Measurements from ENCODE around the gene S100A8.

Gene S100A8

DNA sequence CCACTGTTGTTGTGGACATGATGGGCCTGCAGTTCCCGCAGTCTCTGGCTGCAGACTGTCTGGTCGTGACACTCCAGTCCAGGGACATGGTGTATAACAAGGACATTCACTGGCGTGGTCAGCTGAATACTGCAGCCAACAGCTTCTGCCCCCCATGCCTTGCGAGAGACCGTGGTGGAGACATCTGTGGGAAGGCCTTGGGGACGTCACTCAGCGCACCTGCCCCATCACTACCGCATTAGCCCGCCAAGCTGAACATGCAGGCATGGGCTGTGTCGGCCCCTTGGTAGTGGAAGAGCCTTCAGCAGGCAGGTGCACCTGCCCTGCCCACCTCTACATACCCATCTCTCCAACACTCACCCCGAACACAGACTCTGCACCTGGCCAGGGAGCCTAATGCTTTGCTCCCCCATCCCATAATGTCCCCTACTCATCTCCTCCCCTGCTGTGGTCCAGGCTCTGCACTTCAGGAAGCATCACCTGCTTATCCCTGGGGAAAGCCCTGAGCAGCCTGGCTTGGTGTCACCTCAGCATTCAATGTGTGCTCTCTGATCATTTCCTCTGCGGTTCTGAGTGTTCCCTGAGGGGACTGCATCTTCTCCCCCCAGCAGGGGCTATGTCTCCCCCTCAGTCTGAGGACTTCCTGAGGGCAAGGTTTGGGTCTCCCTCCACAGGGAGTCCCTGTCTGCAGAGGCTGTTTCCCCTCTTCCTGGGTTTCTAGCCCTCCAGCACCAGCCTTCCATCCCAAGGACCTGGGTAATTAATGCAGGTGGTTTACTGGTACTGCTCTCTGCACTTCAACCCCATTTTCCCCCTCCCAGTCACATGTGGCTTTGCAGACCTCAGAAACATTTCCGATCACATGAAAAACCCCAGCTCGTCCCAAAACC lies 45.4 kb downstream of the S100A8 start:
- no peak for DNase-seq (ENCODE audit: low read depth)

GRCh38 chr1:153344718-153345025 lies 46.2 kb downstream of the S100A8 start:
- DNase-seq (ENCODE audit: low read depth) = no peak

DNA sequence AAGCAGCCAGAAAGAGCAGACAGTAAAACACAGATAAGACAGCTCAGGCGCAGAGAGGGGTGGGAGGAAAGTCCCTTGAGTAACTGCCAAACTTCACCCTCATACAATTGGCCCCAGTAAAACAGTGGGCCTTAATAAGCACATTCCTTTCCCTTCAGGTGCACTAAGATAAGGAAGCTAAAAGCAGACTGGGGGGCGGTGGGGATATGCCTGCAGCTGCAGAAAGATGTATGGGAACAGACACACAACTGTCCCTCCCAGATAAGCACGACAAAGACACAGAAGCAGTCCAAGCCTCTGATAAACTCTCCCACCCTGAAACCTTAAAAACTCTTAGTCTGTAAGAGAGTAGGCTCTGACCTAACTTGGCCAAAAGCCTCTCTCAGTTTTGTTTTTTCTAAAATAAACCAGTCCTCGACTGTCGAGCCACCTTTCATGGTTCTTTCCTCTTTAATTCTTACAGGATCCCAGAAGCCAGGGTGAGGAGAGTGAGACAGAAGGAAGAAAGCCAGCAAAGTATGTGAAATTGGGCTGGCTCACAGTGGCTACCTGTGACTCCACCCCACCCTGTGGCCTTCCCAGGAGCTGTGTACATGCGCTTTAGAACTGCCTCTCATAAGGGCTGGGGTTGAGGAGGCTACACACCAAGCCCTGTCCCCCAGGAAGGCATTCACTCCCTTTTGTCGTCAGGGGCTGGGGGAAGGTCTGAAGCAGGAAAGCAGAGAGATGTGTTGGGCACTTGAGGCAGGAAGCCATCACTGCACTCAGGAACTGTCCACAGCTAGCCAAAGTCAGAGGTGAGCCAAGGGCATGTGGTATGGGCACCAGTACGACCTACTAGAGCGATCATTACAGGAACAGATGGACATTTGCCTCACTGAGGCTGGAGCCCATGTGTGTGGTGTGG lies 46.8 kb downstream of the S100A8 start:
- no peak for DNase-seq (ENCODE audit: low read depth)

DNA sequence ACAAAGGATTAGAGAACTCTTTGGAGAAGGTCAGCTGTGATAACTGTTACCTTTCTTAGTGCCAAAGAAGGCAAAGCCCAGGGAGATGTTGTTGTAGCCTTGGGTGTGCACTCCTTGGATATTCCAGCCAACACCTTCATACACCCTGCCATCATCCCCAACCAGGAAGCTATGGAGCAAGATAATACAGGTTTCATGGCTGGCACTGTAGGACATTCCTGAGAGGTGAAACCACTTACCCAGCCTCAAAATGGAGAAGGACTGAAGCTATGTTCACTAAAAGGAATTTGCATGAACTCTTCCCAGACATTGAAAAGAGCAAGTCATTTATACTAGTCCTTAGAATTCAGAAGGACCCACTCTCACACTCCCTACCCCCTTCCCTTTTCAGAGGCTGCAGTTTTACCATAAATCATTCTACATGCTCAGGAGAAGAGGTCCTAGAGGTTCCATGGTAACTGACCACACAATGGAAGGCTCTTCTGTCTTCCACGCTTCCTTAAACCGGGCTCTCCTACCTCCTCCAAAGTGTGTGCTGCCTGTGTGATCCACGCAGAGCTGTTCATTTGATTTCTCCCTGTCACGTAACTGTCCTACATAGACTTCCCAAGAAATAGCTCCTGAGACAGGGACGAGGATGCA lies 47.7 kb downstream of the S100A8 start:
- DNase-seq (ENCODE audit: low read depth) = no peak

- DNase-seq (ENCODE audit: low read depth) = no peak
These were observed 48.7 kb downstream of the S100A8 start for GRCh38 chr1:153342178-153342577.

DNA sequence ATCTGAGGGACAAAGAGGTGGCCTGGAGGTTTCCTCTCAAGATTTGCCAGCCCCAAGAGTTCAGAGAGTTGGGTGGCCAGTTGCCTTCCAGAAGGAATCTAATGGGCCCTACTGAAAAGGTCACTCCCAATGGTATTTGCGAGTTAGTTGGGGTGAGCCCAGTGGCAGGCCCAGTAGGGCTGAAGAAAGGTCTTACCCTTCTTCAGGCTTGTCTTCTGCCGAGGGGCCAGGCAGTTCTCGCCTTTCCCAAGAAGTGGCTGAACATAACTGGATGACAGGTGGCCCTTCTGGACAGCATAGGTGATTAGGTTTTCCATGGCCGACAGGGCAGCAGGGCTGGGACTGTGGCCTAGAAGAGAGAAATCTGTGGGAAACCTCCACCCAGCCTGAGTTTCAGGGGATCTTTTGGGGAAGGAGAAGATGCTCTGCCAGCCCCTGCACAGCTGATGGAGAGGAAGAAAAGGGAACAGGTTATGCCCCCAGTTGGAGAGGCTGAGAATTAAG lies 49.4 kb downstream of the S100A8 start:
- DNase-seq (ENCODE audit: low read depth) = no peak

DNA sequence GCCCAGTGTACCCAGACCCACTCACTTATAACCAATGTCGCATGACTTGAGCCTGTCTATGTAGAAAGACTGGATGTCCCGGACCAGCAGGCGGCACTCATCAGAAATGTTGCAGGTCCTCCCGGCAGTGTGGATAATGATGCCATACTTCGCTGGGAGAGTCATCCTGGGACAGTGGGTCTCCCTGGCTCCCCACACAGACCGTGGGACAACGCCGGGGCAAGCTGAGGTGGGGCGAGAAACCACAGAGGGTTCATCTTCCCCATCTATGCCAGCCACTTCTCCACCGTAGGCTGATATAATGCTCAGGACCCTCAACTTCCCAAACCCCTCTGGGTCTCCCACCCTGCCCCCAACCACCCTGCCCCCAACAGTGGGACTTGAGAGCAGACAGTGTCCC lies 50.5 kb downstream of the S100A8 start:
- no peak for DNase-seq (ENCODE audit: low read depth)
